LNCAP (cell line): ENCODE results near the gene FMNL2.

ENCODE experiments used
- CTCF ChIP-seq: fragments of 450-650 bp; IDR thresholded peaks from 2 replicates; pipeline ENCODE4 v1.5.1; 2017; ENCODE audit warnings: mild to moderate bottlenecking

FMNL2 gene

GRCh38 chr2:152466980-152467676 is 132.2 kb downstream of the FMNL2 start:
- TF ChIP-seq CTCF: no peak

- no peak for TF ChIP-seq CTCF
Observed at GRCh38 chr2:152467677-152468410, 132.9 kb downstream of the FMNL2 start.

- TF ChIP-seq CTCF: no peak
Observed at GRCh38 chr2:152468899-152469692, 134.1 kb downstream of the FMNL2 start.

- no peak for TF ChIP-seq CTCF
Observed at GRCh38 chr2:152470861-152471854, 136.2 kb downstream of the FMNL2 start.

- no peak for TF ChIP-seq CTCF
Observed at GRCh38 chr2:152472481-152472887, 137.5 kb downstream of the FMNL2 start.

GRCh38 chr2:152473151-152473857 is 138.3 kb downstream of the FMNL2 start:
- no peak for TF ChIP-seq CTCF
